Activated CD8-positive, alpha-beta memory T cell treated with anti-CD3 and anti-CD28 coated beads, Interleukin-2, amount 50 U/mL, for 4 hours (primary cell): ENCODE measurements around the gene USE1.
A peak's percentile ranks its signal among the peaks of the same experiment; 100 is the strongest.

Experiments
- DNase-seq: peaks from one replicate; pipeline ENCODE4 v3.0.0-alpha.2; 2020

The USE1 gene

DNA sequence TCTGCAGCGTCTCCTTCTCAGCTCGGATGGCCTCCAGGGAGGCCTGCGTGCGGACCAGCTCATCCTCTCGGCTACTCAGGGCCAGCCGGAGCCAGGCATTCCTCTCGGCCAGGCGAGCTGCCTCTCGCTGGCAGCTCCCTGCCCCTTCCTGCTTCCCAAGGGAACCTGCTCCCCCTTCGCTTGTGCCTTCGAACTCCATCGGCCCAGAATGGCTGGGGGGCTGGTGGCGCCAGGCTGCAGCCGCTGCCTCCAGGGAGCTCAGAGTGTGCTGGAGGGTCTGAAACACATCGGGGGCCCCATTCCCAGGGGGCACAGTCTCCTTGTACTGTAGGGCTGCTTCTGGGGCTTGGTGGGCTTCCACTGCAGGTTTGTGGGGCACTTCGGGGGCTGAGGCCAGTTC, 47.4 kb downstream of the USE1 start:
- DNase-seq: no peak

DNA sequence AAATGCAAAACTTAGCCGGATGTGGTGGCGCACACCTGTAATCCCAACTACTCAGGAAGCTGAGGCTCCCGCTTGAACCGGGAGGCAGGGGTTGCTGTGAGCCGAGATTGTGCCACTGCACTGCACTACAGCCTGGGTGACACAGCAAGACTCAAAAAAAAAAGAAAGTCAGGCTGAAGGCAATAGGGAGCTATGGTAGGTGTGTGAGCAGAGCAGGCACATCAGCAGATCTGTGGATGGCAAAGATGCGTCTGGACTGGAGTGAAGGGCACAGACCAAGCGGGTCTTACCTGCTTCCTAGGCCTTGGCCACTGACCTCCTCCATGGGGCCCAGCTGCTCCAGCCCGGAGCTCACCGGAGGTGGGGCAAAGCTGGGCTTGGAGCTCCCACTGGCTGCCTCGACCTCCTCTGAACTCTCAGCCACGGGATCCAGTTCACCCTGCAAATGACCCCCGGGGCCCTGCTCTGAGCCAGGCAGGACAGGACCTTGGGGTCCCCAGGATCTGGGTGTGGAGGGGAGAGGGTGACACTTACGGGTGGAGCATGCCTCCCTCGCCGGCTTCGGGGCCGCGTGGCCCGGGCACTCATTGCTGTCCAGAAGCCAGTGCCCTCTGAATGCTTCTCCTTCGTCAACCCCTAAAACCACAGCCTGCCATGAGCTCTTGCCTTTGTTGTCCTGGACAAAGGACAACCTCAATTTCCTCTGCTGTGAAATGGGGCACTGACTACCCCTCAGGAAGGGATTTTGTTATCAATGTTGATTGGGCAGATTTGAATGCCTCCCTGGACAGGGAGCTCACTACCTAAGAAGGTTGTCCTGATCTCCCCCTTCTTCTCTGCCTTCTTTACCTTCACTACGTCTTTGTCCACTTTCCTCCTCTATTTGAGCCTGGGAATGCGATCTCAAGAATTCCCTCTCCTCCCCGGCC, 48.8 kb downstream of the USE1 start:
- no peak for DNase-seq

- DNase-seq: no peak
These were observed 49.5 kb downstream of the USE1 start, which contains the start of gene USHBP1 for GRCh38 chr19:17264641-17264979. USHBP1 (minus strand) TSS chr19:17264745; CDS start chr19:17264299, 446 bp downstream.

- no peak for DNase-seq
These were observed 50.9 kb downstream of the USE1 start for GRCh38 chr19:17266026-17266425.

DNA sequence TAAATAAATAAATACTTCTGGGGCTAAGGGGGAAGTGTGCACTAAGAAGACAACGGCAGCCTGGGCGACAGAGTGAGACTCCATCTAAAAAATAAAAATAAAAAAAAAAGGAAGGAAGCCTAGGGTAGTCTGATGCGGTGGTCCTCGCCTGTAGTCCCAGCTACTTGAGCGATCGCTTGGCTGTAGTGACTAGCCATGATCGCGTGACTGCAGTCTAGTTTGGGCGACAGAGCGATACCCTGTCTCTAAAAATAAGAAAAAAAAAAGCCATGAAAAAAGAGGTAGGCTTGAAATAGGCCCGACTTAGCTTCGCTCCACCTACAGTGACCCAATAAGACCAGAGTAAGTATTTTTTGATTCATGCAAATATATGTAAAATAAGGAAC, 51.4 kb downstream of the USE1 start:
- no peak for DNase-seq

- peak; percentile 90 for DNase-seq
These were observed 52.0 kb downstream of the USE1 start, which contains the start of gene BABAM1 for GRCh38 chr19:17266975-17267788. BABAM1 (plus strand) TSS chr19:17267443; CDS start chr19:17268807, 1,364 bp downstream.

DNA sequence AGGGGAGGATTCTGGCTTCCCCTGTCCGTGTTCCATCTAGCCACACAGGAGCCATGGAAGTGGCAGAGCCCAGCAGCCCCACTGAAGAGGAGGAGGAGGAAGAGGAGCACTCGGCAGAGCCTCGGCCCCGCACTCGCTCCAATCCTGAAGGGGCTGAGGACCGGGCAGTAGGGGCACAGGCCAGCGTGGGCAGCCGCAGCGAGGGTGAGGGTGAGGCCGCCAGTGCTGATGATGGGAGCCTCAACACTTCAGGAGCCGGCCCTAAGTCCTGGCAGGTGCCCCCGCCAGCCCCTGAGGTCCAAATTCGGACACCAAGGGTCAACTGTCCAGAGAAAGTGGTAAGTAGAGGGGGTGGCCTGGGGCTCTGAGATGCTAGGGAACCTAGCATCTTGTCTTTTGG, 53.6 kb downstream of the USE1 start:
- no peak for DNase-seq
